ENCODE results near the gene SLC14A1.

The SLC14A1 gene

GRCh38 chr18:45783097-45784075 is 59.4 kb downstream of the SLC14A1 start:
- no peaks in the 10 kb centered on the region for H3K9me3 ChIP-seq (ENCODE audit: severe bottlenecking)
- peaks cover 76% of the 10 kb centered on the region for H3K27me3 ChIP-seq (ENCODE audit: insufficient read depth, low read depth, severe bottlenecking)
- no peak for DNase-seq
- H3K27ac ChIP-seq: no peak overlapping the region
- H3K4me3 ChIP-seq (ENCODE audit: low read depth, low read length): no peak overlapping the region
- no peaks in the 10 kb centered on the region for H3K36me3 ChIP-seq
- no peak for TF ChIP-seq CTCF (IDR thresholded peaks at IDR 0.05; ENCODE audit: low read depth, low read length)

DNA sequence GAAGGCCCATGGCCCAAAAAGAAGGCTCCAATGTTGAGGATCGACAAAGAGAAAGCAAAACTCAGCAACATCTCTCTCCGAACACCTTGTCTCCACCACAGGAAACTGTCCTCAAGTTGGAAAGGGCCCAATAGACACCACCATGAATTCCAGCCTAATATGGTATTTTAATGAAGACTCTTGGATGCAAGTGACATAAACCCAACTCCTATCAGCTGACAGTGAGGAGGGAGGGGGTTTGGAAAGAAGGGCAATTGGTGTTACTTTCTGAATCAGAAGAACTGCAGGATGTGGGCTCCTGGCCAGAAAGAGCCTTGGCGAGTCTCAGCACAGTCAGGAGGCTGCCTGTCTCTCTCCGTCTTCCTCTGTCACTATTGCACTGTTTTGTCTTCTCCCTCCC is 61.2 kb downstream of the SLC14A1 start:
- no peak overlapping the region for H3K27ac ChIP-seq
- no peaks in the 10 kb centered on the region for H3K9me3 ChIP-seq (ENCODE audit: severe bottlenecking)
- peaks cover 65% of the 10 kb centered on the region for H3K27me3 ChIP-seq (ENCODE audit: insufficient read depth, low read depth, severe bottlenecking)
- no peaks in the 10 kb centered on the region for H3K36me3 ChIP-seq
- no peak for TF ChIP-seq CTCF (IDR thresholded peaks at IDR 0.05; ENCODE audit: low read depth, low read length)
- H3K4me3 ChIP-seq (ENCODE audit: low read depth, low read length): no peak overlapping the region
- DNase-seq: no peak

DNA sequence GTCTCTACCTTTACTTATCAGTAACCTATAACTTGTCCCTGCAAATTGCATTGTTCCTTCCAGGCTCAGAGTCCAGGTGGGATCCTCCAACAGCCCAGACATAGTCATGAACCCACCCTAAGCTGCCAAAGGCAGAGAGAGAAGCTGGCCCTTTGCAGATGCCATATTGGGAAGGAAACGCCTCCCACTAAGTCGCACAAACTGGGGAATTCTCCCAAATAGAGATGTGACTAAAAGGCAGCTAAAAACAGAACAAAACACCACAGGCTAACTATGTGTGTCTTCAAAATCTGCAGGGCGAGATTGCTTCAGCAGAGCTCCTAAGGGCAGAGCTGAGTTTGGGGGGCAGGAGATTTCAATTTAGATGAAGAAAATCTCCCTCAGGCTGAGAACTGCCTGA is 63.0 kb downstream of the SLC14A1 start:
- H3K4me3 ChIP-seq (ENCODE audit: low read depth, low read length): no peak overlapping the region
- H3K9me3 ChIP-seq (ENCODE audit: severe bottlenecking): peaks cover 3% of the 10 kb centered on the region
- no peak overlapping the region for H3K27ac ChIP-seq
- no peaks in the 10 kb centered on the region for H3K36me3 ChIP-seq
- H3K27me3 ChIP-seq (ENCODE audit: insufficient read depth, low read depth, severe bottlenecking): peaks cover 50% of the 10 kb centered on the region
- TF ChIP-seq CTCF (IDR thresholded peaks at IDR 0.05; ENCODE audit: low read depth, low read length): no peak
- DNase-seq: no peak

DNA sequence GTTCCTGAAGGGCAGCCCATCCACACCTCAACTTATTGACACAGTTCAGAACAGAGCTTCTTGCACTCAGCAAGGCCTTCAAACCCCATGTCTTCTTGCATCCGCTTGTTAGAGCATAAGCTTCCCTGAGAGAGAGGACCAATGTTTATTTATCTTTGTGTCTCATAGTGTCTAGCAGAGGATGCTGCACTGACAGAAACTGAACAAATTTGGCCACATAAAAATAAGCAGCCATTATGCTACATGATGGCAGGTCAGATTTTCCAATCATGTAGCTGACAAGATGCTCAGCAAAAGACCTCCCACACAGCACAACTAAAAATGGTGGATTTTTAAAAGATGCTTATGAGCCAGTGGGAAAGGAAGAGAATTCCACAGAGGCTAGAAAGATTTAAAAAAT is 63.4 kb downstream of the SLC14A1 start:
- no peak for TF ChIP-seq CTCF (IDR thresholded peaks at IDR 0.05; ENCODE audit: low read depth, low read length)
- Histone ChIP-seq H3K9me3 (ENCODE audit: severe bottlenecking) (peaks cover 3% of the 10 kb centered on the region), H3K4me3 (ENCODE audit: low read depth, low read length) (no peak overlapping the region), H3K27me3 (ENCODE audit: insufficient read depth, low read depth, severe bottlenecking) (peaks cover 46% of the 10 kb centered on the region), H3K27ac (no peak overlapping the region), H3K36me3 (no peaks in the 10 kb centered on the region)
- no peak for DNase-seq

GRCh38 chr18:45788861-45789260 is 64.9 kb downstream of the SLC14A1 start:
- Histone ChIP-seq H3K27me3 (ENCODE audit: insufficient read depth, low read depth, severe bottlenecking) (peaks cover 48% of the 10 kb centered on the region), H3K36me3 (no peaks in the 10 kb centered on the region), H3K4me3 (ENCODE audit: low read depth, low read length) (no peak overlapping the region), H3K9me3 (ENCODE audit: severe bottlenecking) (peaks cover 3% of the 10 kb centered on the region), H3K27ac (no peak overlapping the region)
- DNase-seq: no peak
- TF ChIP-seq CTCF (IDR thresholded peaks at IDR 0.05; ENCODE audit: low read depth, low read length): no peak

Measured in WERI-Rb-1 (cell line).